ENCODE results near the gene TPD52L1.

Gene TPD52L1

DNA sequence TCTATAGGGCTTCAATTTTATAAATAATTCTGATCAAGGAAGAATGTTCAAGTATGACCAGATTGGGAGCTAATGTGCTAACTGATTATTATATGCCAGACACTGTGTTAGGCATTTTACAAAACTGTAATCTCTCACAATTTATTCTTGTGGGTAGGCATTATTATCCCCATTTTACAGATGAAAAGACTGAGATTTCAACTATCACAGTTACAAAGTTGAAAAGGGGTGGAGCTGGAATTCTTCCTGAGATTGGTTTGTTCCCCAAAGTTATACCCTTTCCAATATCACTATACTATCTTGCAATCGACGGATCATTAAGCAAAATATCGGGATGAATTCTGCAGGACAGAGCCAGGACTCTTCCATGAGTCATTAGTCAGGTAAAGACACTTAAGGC, 57.1 kb downstream of the TPD52L1 start:
- Histone ChIP-seq H4K20me1 (ENCODE audit: insufficient read depth, low read length) (no peaks in the 10 kb centered on the region), H3K4me3 (ENCODE audit: low read length) (no peak overlapping the region), H3K27ac (ENCODE audit: low read length) (no peak overlapping the region), H2AFZ (ENCODE audit: low read depth, low read length) (no peak overlapping the region), H3K9me3 (ENCODE audit: insufficient read depth, low read length) (no peaks in the 10 kb centered on the region), H3K4me2 (ENCODE audit: low read length) (no peak overlapping the region), H3K4me1 (ENCODE audit: low read length) (no peaks in the 10 kb centered on the region), H3K27me3 (ENCODE audit: low read depth, low read length) (no peaks in the 10 kb centered on the region), H3K9ac (ENCODE audit: low read length) (no peak overlapping the region), H3K36me3 (replicated peaks; ENCODE audit: low read depth, low read length) (no peaks in the 10 kb centered on the region), H3K79me2 (ENCODE audit: low read length) (no peaks in the 10 kb centered on the region)
- TF ChIP-seq EZH2phosphoT487 (IDR thresholded peaks at IDR 0.05; ENCODE audit: low read depth) = no peak
- TF ChIP-seq, protein P1, sequence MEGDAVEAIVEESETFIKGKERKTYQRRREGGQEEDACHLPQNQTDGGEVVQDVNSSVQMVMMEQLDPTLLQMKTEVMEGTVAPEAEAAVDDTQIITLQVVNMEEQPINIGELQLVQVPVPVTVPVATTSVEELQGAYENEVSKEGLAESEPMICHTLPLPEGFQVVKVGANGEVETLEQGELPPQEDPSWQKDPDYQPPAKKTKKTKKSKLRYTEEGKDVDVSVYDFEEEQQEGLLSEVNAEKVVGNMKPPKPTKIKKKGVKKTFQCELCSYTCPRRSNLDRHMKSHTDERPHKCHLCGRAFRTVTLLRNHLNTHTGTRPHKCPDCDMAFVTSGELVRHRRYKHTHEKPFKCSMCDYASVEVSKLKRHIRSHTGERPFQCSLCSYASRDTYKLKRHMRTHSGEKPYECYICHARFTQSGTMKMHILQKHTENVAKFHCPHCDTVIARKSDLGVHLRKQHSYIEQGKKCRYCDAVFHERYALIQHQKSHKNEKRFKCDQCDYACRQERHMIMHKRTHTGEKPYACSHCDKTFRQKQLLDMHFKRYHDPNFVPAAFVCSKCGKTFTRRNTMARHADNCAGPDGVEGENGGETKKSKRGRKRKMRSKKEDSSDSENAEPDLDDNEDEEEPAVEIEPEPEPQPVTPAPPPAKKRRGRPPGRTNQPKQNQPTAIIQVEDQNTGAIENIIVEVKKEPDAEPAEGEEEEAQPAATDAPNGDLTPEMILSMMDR (IDR thresholded peaks at IDR 0.05; ENCODE audit: low read depth, low read length) = no peak

DNA sequence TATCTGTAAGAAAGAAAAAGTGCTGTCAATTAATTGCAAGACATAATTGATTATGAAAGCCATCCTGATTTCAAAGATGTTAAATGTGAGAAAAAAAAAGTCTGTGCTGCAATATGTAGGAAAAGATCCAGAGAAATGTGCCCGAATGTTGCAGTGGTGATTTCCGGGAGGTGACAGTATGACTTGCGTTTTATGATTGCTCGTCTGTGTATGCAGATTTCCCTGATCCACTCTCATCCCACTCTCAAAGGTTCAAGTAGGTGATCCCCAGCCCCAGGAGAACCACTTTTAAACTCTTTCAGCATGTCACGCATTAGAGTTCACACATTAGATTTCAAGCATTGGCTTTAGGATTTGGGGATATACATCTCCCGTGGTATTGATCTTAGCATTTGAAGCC, 57.8 kb downstream of the TPD52L1 start:
- no peaks in the 10 kb centered on the region for H4K20me1 ChIP-seq (ENCODE audit: insufficient read depth, low read length)
- no peak for TF ChIP-seq EZH2phosphoT487 (IDR thresholded peaks at IDR 0.05; ENCODE audit: low read depth)
- TF ChIP-seq, protein P1 (IDR thresholded peaks at IDR 0.05; ENCODE audit: low read depth, low read length) = no peak
- no peak overlapping the region for H2AFZ ChIP-seq (ENCODE audit: low read depth, low read length)
- no peak overlapping the region for H3K27ac ChIP-seq (ENCODE audit: low read length)
- no peak overlapping the region for H3K4me2 ChIP-seq (ENCODE audit: low read length)
- no peaks in the 10 kb centered on the region for H3K36me3 ChIP-seq (replicated peaks; ENCODE audit: low read depth, low read length)
- H3K79me2 ChIP-seq (ENCODE audit: low read length) = no peaks in the 10 kb centered on the region
- H3K4me1 ChIP-seq (ENCODE audit: low read length) = no peaks in the 10 kb centered on the region
- H3K27me3 ChIP-seq (ENCODE audit: low read depth, low read length) = no peaks in the 10 kb centered on the region
- no peak overlapping the region for H3K4me3 ChIP-seq (ENCODE audit: low read length)
- no peak overlapping the region for H3K9ac ChIP-seq (ENCODE audit: low read length)
- H3K9me3 ChIP-seq (ENCODE audit: insufficient read depth, low read length) = no peaks in the 10 kb centered on the region

DNA sequence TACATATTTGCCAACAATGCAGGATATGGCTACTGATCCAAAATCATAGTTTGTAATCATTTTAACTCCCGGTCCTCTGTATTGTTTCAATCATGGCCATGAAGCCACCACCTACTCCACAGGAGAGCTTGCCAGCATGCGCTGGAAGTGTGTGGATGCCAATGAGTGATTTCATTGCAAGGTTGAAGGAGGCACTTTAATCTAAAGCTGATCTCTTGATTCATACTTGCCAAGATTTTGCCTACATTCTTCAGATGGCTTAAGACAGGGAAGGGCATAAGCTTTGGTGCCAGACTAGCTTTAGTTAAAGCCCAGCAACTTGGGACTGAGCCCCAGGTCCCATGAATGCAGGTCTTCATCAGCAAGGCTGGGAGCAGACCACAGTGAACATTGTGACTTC, 58.8 kb downstream of the TPD52L1 start:
- Histone ChIP-seq H3K36me3 (replicated peaks; ENCODE audit: low read depth, low read length) (no peaks in the 10 kb centered on the region), H3K27ac (ENCODE audit: low read length) (no peak overlapping the region), H3K4me1 (ENCODE audit: low read length) (no peaks in the 10 kb centered on the region), H3K9ac (ENCODE audit: low read length) (no peak overlapping the region), H3K9me3 (ENCODE audit: insufficient read depth, low read length) (no peaks in the 10 kb centered on the region), H2AFZ (ENCODE audit: low read depth, low read length) (no peak overlapping the region), H3K27me3 (ENCODE audit: low read depth, low read length) (no peaks in the 10 kb centered on the region), H3K79me2 (ENCODE audit: low read length) (no peaks in the 10 kb centered on the region), H3K4me3 (ENCODE audit: low read length) (no peak overlapping the region), H4K20me1 (ENCODE audit: insufficient read depth, low read length) (no peaks in the 10 kb centered on the region), H3K4me2 (ENCODE audit: low read length) (no peak overlapping the region)
- no peak for TF ChIP-seq EZH2phosphoT487 (IDR thresholded peaks at IDR 0.05; ENCODE audit: low read depth)
- TF ChIP-seq, protein P1 (IDR thresholded peaks at IDR 0.05; ENCODE audit: low read depth, low read length) = no peak

DNA sequence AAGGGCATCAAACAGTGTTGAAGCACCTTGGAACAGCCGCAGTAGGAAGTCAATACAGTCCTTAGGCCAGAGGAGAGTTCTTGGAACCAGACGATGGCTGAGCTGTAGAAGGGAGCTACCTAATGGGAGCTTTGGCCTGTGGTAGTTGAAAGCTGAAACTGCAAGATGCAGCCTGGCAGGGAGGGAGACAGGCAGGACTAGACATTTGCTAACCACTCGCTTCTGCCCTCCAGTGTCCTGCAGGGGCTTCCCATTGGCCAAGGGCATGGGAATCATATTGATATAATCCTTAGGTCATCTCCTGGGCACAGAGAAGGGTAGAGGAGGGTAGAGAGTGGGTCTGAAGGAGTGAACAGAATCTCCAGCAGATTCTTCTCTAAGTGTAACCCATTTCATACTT, 60.4 kb downstream of the TPD52L1 start:
- Histone ChIP-seq H3K4me2 (ENCODE audit: low read length) (no peak overlapping the region), H3K27me3 (ENCODE audit: low read depth, low read length) (no peaks in the 10 kb centered on the region), H3K36me3 (replicated peaks; ENCODE audit: low read depth, low read length) (no peaks in the 10 kb centered on the region), H3K4me1 (ENCODE audit: low read length) (no peaks in the 10 kb centered on the region), H4K20me1 (ENCODE audit: insufficient read depth, low read length) (no peaks in the 10 kb centered on the region), H2AFZ (ENCODE audit: low read depth, low read length) (no peak overlapping the region), H3K9ac (ENCODE audit: low read length) (no peak overlapping the region), H3K4me3 (ENCODE audit: low read length) (no peak overlapping the region), H3K9me3 (ENCODE audit: insufficient read depth, low read length) (no peaks in the 10 kb centered on the region), H3K27ac (ENCODE audit: low read length) (no peak overlapping the region), H3K79me2 (ENCODE audit: low read length) (no peaks in the 10 kb centered on the region)
- TF ChIP-seq, protein P1 (IDR thresholded peaks at IDR 0.05; ENCODE audit: low read depth, low read length) = no peak
- TF ChIP-seq EZH2phosphoT487 (IDR thresholded peaks at IDR 0.05; ENCODE audit: low read depth) = no peak

Measured in OCI-LY3 (cell line).